Endothelial cell of umbilical vein (primary cell): ENCODE data around the gene ASXL2.

ENCODE experiments used
- CTCF ChIP-seq, 2 donors: IDR thresholded peaks; 1 replicate in 1 of 2; 2 replicates in 1 of 2; pipeline ENCODE4 v1.5.1; 2011; ENCODE audit warnings: low read length in 2 of 2, mild to moderate bottlenecking in 2 of 2, moderate library complexity in 2 of 2, control low read depth in 1 of 2, inconsistent platforms in 1 of 2, low read depth in 1 of 2; ENCODE audit not compliant: insufficient read depth in 1 of 2; ENCODE audit errors: extremely low read depth in 1 of 2
- EZH2 ChIP-seq: IDR thresholded peaks from 2 replicates; pipeline ENCODE4 v1.6.1; 2012; ENCODE audit warnings: borderline replicate concordance, low read depth, mild to moderate bottlenecking, moderate library complexity, low read length, inconsistent platforms; ENCODE audit not compliant: severe bottlenecking
- GATA2 ChIP-seq: IDR thresholded peaks from 2 replicates; pipeline ENCODE4 v1.7.0; 2011; ENCODE audit warnings: low read depth, mild to moderate bottlenecking, moderate library complexity, mixed read lengths, low read length; ENCODE audit not compliant: insufficient read length, insufficient read depth
- JUN ChIP-seq: IDR thresholded peaks from 2 replicates; pipeline ENCODE4 v1.6.1; 2011; ENCODE audit warnings: borderline replicate concordance, low read depth; ENCODE audit not compliant: insufficient read length, insufficient read depth
- MAX ChIP-seq: IDR thresholded peaks from 2 replicates; pipeline ENCODE4 v1.6.1; 2011; ENCODE audit not compliant: insufficient read depth, insufficient read length
- MYC ChIP-seq: IDR thresholded peaks from one replicate; pipeline ENCODE4 v1.6.1; 2011; ENCODE audit warnings: mild to moderate bottlenecking, low read depth, low read length
- POLR2A ChIP-seq: IDR thresholded peaks from 2 replicates; pipeline ENCODE4 v1.6.1; 2012; ENCODE audit warnings: low read depth, mild to moderate bottlenecking, control low read depth, low read length
- POLR2AphosphoS5 ChIP-seq: IDR thresholded peaks from 2 replicates; pipeline ENCODE4 v1.6.1; 2012; ENCODE audit warnings: low read depth, mild to moderate bottlenecking, control low read depth, low read length, moderate library complexity; ENCODE audit not compliant: insufficient read depth

GRCh38 chr2:25684577-25685473 is 193.5 kb downstream of the ASXL2 start:
- no peak for TF ChIP-seq CTCF (IDR thresholded peaks at IDR 0.05; ENCODE audit: extremely low read depth in 1 of 2, insufficient read depth in 1 of 2, low read depth in 1 of 2, low read length in 2 of 2)
- TF ChIP-seq POLR2AphosphoS5, result no peak
- no peak for TF ChIP-seq EZH2
- TF ChIP-seq POLR2A, result no peak
- TF ChIP-seq MAX, result no peak
- no peak for TF ChIP-seq JUN
- TF ChIP-seq GATA2, result no peak
- TF ChIP-seq MYC, result no peak
